Measurements from ENCODE around the gene MDM2.

DNA sequence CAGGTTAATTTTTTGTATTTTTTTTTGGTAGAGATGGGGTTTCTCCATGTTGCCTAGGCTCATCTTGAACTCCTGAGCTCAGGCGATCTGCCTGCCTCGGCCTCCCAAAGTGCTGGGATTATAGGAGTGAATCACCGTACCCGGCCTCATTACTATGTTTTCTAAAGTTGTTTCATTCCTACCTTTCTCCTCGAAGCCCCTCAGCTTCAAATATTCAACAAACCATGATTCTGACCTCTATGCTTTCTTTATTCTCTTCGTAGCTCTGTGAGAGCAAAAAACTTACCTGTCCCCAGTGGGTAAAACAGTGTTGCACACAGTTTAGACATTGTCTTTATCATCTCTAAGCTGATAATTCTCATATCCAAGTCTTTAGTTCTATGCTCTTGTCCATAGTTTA is 26.2 kb upstream of the MDM2 start:
- TF ChIP-seq POLR2AphosphoS5 (IDR thresholded peaks at IDR 0.05; ENCODE audit: low read depth, low read length) (no peak), TAF1 (IDR thresholded peaks at IDR 0.05; ENCODE audit: borderline replicate concordance, insufficient read depth, low read length) (no peak), FOXP2 (optimal IDR thresholded peaks at IDR 0.05; ENCODE audit: borderline replicate concordance, extremely low read depth, extremely low read length, insufficient read depth) (no peak)
- TF ChIP-seq, protein P1, sequence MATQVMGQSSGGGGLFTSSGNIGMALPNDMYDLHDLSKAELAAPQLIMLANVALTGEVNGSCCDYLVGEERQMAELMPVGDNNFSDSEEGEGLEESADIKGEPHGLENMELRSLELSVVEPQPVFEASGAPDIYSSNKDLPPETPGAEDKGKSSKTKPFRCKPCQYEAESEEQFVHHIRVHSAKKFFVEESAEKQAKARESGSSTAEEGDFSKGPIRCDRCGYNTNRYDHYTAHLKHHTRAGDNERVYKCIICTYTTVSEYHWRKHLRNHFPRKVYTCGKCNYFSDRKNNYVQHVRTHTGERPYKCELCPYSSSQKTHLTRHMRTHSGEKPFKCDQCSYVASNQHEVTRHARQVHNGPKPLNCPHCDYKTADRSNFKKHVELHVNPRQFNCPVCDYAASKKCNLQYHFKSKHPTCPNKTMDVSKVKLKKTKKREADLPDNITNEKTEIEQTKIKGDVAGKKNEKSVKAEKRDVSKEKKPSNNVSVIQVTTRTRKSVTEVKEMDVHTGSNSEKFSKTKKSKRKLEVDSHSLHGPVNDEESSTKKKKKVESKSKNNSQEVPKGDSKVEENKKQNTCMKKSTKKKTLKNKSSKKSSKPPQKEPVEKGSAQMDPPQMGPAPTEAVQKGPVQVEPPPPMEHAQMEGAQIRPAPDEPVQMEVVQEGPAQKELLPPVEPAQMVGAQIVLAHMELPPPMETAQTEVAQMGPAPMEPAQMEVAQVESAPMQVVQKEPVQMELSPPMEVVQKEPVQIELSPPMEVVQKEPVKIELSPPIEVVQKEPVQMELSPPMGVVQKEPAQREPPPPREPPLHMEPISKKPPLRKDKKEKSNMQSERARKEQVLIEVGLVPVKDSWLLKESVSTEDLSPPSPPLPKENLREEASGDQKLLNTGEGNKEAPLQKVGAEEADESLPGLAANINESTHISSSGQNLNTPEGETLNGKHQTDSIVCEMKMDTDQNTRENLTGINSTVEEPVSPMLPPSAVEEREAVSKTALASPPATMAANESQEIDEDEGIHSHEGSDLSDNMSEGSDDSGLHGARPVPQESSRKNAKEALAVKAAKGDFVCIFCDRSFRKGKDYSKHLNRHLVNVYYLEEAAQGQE (IDR thresholded peaks at IDR 0.05; ENCODE audit: insufficient read depth in 1 of 2, low read depth in 2 of 2, low read length in 2 of 2): no peak

Measured in PFSK-1 (cell line).